HG03039 (cell line): ENCODE results near the gene KIF2A.
A peak's percentile ranks its signal among the peaks of the same experiment; 100 is the strongest.

Experiments used
- ATAC-seq: cut with Tn5 transposase; IDR thresholded peaks from one replicate; pipeline ENCODE4 v1.9.1; 2021; ENCODE audit warnings: mild to moderate bottlenecking, moderate library complexity; ENCODE audit not compliant: unreplicated experiment

The KIF2A gene

GRCh38 chr5:62305715-62306322, at the start of gene KIF2A:
Gene KIF2A (plus strand): TSS chr5:62306206. CDS start chr5:62306473, 267 bp downstream.
- peak; percentile 91 for ATAC-seq

DNA sequence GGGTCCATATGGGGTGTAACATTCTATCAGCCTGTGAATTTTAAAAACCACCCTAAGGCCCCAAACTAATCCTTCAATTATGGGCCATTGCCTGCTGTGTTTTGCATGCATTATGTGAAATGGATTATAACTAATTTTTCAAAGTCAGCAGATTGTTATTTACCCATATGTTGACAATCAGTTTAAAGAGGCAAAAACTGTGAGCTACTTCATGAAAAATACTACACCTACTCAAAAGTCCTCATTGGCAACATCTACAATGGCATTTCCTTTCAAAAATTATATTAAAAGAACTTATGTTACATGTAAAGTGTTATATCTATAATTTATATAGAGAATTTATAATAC, 49.0 kb upstream of the KIF2A start:
- ATAC-seq = no peak

- ATAC-seq = no peak
Observed at GRCh38 chr5:62258654-62259053, 47.4 kb upstream of the KIF2A start.

GRCh38 chr5:62259699-62260250, 46.2 kb upstream of the KIF2A start:
- no peak for ATAC-seq

- no peak for ATAC-seq
Observed at GRCh38 chr5:62260513-62260912, 45.5 kb upstream of the KIF2A start.

- ATAC-seq = no peak
Observed at GRCh38 chr5:62263401-62263800, 42.6 kb upstream of the KIF2A start.

GRCh38 chr5:62265648-62266112, 40.3 kb upstream of the KIF2A start:
- ATAC-seq = no peak

DNA sequence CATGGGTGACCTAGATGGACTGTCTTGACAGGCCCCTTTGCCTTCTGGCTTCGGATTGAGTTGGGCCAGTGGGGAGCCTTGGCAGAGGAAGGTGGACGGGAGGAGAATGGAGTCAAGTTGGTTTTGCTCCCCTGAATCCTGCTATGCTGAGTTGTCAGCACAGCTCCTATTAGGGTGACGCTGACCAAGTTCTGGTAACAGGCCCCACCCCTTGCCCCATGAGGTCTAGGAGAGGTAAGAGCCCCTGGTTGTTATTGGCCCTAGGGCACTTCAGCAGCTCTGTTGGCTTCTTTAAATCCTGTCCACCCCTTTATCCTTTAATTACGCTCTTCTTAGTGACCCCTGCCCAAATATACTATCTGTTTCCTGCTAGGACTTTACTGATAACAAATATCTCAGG, 39.4 kb upstream of the KIF2A start:
- no peak for ATAC-seq

DNA sequence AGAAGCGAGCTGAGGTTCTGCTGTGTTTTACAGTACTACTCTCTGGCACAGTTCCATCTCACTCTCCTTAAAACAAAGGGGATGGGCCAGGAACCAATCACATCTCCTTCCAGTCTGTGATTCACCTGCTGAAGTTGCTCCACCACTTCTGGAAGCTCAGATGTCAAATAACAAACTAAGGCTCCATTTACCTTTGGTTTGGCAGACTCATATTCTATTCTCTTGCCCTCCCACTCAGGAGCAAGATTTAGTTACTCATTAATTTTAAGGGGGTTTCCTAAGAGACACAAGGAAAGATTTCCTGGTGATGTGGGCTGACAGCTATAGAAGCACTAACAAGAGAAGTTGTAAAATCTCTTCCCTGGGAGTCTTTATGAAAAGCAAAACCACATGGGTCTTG, 37.8 kb upstream of the KIF2A start:
- ATAC-seq = no peak

DNA sequence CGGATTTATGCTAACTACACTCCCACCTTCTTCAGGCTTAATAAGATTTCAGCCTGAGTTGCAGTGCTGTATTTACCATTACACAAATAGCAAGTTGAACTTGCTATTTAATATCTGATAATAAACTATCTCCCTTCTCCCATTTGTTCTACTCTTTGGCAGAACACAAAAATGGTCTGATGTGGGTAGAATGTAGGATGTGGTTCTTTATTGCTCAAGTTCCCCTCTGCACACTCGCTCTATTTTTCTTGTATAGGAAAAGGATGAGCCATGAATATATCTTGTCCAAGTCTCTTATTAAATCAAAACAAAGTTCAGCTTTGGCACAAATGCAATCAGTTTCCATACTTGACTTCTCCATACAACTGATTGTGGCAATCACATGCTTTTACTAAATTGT, 37.2 kb upstream of the KIF2A start:
- ATAC-seq = no peak

GRCh38 chr5:62271370-62271769, 34.6 kb upstream of the KIF2A start:
- no peak for ATAC-seq

DNA sequence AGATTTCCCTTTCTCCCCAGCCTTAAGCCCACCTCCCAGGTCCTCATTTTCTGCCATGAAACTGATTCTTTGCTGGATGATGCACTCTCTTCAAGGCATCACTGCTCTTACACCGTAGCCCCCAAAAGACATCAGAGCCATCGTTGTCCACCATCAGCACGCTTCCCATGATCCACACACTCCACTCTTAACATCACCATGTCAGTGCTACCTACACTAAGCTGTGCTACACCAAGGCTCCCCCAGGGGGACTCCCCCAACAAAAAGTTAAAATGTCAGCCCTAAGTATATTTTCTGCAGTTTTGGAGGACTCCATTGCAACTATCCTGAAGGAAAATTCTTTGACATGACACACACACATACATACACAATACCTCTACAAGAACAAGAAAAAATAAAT, 34.1 kb upstream of the KIF2A start:
- ATAC-seq = no peak

DNA sequence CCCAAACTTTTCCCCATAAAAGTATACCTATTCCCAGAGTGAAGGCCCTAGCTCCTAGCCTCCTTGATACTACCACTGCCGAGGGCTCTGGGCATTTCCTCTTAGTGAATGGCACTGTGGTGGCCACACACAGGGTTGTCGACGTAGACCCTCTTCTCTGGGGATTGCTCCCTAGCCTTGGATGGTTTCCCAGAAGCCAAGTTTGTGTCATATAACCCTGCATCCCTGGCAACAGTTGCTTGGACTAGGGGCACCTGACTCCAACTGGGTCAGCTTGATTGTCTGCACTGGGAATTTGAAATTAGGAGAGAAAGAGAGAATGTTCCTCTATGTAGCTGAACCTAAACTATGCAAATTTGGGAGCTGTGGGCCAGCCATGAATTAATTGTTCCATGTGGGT, 32.3 kb upstream of the KIF2A start:
- ATAC-seq = no peak

GRCh38 chr5:62275581-62275980, 30.4 kb upstream of the KIF2A start:
- ATAC-seq = no peak

DNA sequence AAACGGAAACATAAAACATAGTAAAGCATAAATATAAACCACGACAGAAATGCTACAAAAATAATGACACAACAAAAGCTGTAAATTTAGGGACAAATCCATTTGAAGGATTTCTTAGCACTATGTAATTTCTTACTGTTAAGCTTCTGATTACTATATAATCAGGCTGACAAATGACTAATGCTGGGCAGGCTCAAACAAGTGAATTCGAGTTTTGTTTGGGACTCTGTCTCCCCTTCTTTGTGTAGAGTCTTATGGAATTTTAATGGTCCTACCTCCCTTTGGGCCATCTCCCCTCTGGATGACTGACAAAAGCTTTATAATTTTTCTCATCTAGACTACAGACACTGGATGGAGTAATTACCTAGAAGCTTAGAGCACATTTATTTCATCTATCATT, 24.6 kb upstream of the KIF2A start:
- ATAC-seq = no peak

DNA sequence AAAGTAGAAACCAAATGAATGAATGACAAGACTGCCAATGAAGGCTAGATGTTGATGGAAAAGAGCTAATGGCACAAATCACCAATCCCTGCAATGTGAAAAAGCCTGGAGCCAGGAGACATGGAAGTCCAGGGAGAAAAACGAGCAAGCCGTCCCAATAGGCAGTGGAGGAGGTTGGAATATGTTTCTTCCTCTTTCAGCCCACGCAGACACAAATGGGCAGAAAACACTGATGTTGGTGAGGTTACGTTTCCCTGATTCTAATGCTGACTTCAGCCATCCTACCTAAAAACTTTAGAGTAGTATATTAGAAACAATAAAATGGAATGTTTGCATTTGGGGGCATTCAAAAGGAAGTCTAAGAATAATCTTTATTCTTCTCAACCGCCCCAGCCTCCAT, 23.9 kb upstream of the KIF2A start:
- no peak for ATAC-seq

GRCh38 chr5:62283005-62283404, 23.0 kb upstream of the KIF2A start:
- ATAC-seq = no peak

DNA sequence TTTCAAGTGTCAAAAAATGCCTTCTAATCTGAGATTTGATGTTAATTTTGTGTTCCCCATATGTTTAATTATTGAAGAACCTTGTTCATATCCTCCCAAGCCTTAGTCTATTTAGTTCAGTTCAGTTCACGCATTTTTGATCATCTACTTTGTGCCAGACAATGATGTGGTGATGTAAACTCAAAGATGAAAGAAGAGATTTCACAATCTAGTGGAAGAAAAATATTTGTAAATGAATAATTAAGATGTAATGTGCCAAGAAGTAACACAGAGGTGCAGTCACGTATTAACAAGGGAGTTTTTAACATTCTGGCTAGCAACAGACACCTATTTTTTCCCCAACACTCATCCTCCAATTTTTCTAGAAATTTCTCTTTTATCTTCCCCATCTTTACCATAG, 22.1 kb upstream of the KIF2A start:
- ATAC-seq = no peak

GRCh38 chr5:62284946-62285891, 20.8 kb upstream of the KIF2A start:
- peak; percentile 77 for ATAC-seq

GRCh38 chr5:62286834-62287233, 19.2 kb upstream of the KIF2A start:
- no peak for ATAC-seq

GRCh38 chr5:62287237-62287636, 18.8 kb upstream of the KIF2A start:
- ATAC-seq = no peak

DNA sequence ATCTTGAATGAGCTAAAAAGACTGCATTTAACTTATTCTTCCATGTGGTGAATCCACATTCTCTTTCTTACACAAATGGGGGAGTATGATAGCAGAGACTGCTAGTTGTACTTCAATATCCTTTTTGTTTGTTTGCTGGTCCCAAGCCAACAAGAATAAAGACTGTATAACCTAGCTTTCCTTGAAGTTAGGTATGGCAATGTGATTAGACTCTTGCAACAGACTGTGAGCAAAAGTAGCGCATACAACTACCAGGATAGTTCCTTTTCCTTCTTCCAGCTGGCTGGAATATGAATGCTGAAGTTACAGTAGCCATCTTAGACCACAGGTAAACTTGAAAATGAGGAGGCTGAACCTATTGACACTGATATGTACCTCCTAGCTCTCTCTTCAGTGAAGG, 17.9 kb upstream of the KIF2A start:
- ATAC-seq = no peak
